Heart left ventricle (tissue), 16 donors: ENCODE results near the gene GAL3ST2. TPM values are rescaled to one million over a fixed set of nuclear protein-coding genes. Genes with fewer than 3 reads are reported as not detected.

Experiments
- ATAC-seq, 4 donors: fragments of 200-7000 bp; cut with Tn5 transposase; one replicate each; pipeline ENCODE4 v1.9.1; 2020 to 2022; ENCODE audit warnings: moderate library complexity in 4 of 4, mild to moderate bottlenecking in 3 of 4, moderate number of reproducible peaks in 1 of 4
- DNase-seq, 5 donors: peaks; one replicate each; pipeline ENCODE4 v3.0.0-alpha.2; 2020
- H3K27ac ChIP-seq, 12 donors: fragments of 200-600 bp; sonication (generic) in 4 of 12; one replicate each; pipeline versions ENCODE4 v1.5.0 to v1.8.0; 2016 to 2022; ENCODE audit warnings: mild to moderate bottlenecking in 2 of 12
- H3K27me3 ChIP-seq, 9 donors: fragments of 200-600 bp; sonication (generic) in 2 of 9; one replicate each; pipeline versions ENCODE4 v1.5.1 to v1.8.0; 2016 to 2022; ENCODE audit warnings: mild to moderate bottlenecking in 3 of 9
- H3K36me3 ChIP-seq, 9 donors: fragments of 200-600 bp; sonication (generic) in 2 of 9; one replicate each; pipeline versions ENCODE4 v1.5.0 to v1.8.0; 2018 to 2022; ENCODE audit warnings: mild to moderate bottlenecking in 2 of 9
- H3K4me1 ChIP-seq, 12 donors: fragments of 200-600 bp; sonication (generic) in 4 of 12; one replicate each; pipeline versions ENCODE4 v1.5.0 to v1.8.0; 2016 to 2022; ENCODE audit warnings: mild to moderate bottlenecking in 3 of 12
- H3K4me3 ChIP-seq, 12 donors: fragments of 200-600 bp; sonication (generic) in 4 of 12; one replicate each; pipeline versions ENCODE4 v1.5.0 to v1.8.0; 2017 to 2022; ENCODE audit warnings: mild to moderate bottlenecking in 9 of 12, moderate library complexity in 4 of 12
- H3K9me3 ChIP-seq, 12 donors: fragments of 200-600 bp; sonication (generic) in 4 of 12; one replicate each; pipeline versions ENCODE4 v1.5.0 to v1.8.0; 2016 to 2022; ENCODE audit warnings: mild to moderate bottlenecking in 1 of 12
- POLR2A ChIP-seq, 2 donors: fragments of 450-650 bp; IDR thresholded peaks; one replicate each; pipeline ENCODE4 v1.6.1; 2017; ENCODE audit warnings: antibody characterized with exemption in 2 of 2, mild to moderate bottlenecking in 2 of 2, moderate library complexity in 2 of 2
- WGBS, 4 donors: extraction: QIAGEN DNeasy Blood & Tissue Kit in 2 of 4; methylation state at CpG; one replicate each; pipeline versions ENCODE4 v1.1.5 to v1.1.7; 2013 to 2018; 5-methylcytosine and 5-hydroxymethylcytosine counted together
- intact Hi-C, 10 donors: fragments of 100-400 bp; cut with DNase I; formaldehyde crosslinking; loops; one replicate each; pipeline versions ENCODE4 v1.11.1 to v1.14.2; 2022
- polyA plus RNA-seq, 2 donors: library from polyadenylated mRNA; stranded (reverse); fragments of 200-250 nt; gene quantifications; one replicate each; pipeline ENCODE4 v1.2.3, GENCODE V29; 2013
- total RNA-seq, 9 donors: library from RNA; depleted of rRNA in 2 of 9; stranded (reverse); fragments of >200 nt in 2 of 9; fragmentation: NEBNext Ultra II Directional in 3 of 9; extraction: Animal tissue kit (Norgen Biotek cat#: 25700) in 3 of 9; gene quantifications; one replicate each; pipeline versions ENCODE4 v1.1.0 to v1.2.4, GENCODE V29; 2016 to 2023
- TF ChIP-seq, protein P1 (sequence below), 12 donors: fragments of 200-600 bp; sonication (generic) in 4 of 12; IDR thresholded peaks; one replicate each; pipeline versions ENCODE4 v1.5.0 to v1.8.0; 2018 to 2022; ENCODE audit warnings: antibody characterized with exemption in 12 of 12, mild to moderate bottlenecking in 5 of 12
- donor health status: ischemic (EF 13 %, LVEDD 7.1; RV severe dilation, severe dysfunction).
- donor health status: healthy with polysubstance abuse.
- donor health status: DM: no; HTN: yes; CAD: no.
- donor health status: DM: no; HTN: no; CAD: no.
- donor health status: ischemic (EF 25% LVEDD 6.9; RV normal size, moderate dysfunction).
- donor health status: ischemic (EF 25% LVEDD 5.7; RV mildly dilated, moderate dysfunction).
- donor health status: healthy.
- donor health status: DM: yes; HTN: yes; CAD: no.
- donor health status: ischemic (EF 35%, LVEDD 5.7; RV mildly dilated, moderate dysfunction).
- donor health status: nonischemic (EF 11% LVEDD 7.7; RV severe dilation, severe dysfunction).
- donor health status: DM: yes; HTN: yes; CAD: no.
- donor health status: PGD.
- donor health status: ischemic (EF 29% LVEDD 5.4; RV normal size, mild dysfunction).
- donor health status: nonischemic (EF 23%, LVEDD 6.1; RV moderate dilation, normal function).

GAL3ST2 gene
- total and polyA plus RNA-seq, 11 donors = 0.21 to 1.7 TPM; not detected in 9

DNA sequence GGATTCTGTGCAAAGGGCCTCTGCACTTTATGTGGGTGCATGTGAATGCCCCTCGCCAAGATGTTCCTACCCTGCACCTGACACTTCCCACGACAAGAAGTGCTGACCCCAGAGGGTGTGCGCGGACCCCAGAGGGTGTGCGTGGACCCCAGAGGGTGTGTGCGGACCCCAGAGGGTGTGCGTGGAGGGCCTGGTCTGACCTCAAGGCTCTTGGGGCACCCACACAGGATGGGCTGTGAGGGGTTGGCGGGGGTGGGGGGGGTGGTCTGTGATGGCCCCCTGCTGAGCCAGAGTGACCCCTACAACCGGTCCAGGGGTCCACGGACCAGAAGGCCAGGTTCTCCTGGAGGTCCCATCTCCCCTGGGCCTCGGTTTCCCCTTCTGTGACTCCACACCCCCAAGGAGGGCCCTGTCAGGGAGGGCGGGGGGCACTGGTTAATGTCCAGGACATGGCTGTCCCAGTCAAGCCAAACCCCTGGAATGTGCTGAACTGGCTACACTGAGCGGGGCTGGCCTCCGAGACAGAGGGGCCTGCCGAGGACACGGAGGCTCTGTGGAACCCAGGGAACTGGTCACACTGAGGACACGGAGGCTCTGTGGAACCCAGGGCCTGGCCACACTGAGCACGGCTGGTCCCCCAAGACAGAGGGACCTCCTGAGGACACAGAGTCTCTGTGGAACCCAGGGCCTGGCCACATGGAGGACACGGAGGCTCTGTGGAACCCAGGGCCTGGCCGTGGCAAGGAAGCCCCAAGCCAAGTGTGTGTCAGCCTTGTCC lies 35.5 kb downstream of the GAL3ST2 start:
- Histone ChIP-seq H3K36me3 (no peaks in the 10 kb centered on the region), H3K27me3 (no peaks in the 10 kb centered on the region), H3K9me3 (no peaks in the 10 kb centered on the region), H3K4me1 (peaks cover 0 to 32% (median 14%) of the 10 kb centered on the region in 12 donors), H3K27ac (peak overlapping the region in 1 of 12 donors; percentile 46), H3K4me3 (no peak overlapping the region)
- no peak for TF ChIP-seq POLR2A (IDR thresholded peaks at IDR 0.05)
- TF ChIP-seq, protein P1, sequence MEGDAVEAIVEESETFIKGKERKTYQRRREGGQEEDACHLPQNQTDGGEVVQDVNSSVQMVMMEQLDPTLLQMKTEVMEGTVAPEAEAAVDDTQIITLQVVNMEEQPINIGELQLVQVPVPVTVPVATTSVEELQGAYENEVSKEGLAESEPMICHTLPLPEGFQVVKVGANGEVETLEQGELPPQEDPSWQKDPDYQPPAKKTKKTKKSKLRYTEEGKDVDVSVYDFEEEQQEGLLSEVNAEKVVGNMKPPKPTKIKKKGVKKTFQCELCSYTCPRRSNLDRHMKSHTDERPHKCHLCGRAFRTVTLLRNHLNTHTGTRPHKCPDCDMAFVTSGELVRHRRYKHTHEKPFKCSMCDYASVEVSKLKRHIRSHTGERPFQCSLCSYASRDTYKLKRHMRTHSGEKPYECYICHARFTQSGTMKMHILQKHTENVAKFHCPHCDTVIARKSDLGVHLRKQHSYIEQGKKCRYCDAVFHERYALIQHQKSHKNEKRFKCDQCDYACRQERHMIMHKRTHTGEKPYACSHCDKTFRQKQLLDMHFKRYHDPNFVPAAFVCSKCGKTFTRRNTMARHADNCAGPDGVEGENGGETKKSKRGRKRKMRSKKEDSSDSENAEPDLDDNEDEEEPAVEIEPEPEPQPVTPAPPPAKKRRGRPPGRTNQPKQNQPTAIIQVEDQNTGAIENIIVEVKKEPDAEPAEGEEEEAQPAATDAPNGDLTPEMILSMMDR (IDR thresholded peaks at IDR 0.05) = no peak
- 79 to 98% (median 90%) methylated on average over 19 to 20 of the region's 20 CpGs for WGBS, 4 donors
- DNase-seq (peak in 2 of 5 donors; percentile 19 to 51), ATAC-seq (no peak)
- intact Hi-C loops = loop anchor here in 1 of 10 donors (5.0 kb wide), 1 partner anchor 45 kb away; the partner anchor contains the start of gene PDCD1

DNA sequence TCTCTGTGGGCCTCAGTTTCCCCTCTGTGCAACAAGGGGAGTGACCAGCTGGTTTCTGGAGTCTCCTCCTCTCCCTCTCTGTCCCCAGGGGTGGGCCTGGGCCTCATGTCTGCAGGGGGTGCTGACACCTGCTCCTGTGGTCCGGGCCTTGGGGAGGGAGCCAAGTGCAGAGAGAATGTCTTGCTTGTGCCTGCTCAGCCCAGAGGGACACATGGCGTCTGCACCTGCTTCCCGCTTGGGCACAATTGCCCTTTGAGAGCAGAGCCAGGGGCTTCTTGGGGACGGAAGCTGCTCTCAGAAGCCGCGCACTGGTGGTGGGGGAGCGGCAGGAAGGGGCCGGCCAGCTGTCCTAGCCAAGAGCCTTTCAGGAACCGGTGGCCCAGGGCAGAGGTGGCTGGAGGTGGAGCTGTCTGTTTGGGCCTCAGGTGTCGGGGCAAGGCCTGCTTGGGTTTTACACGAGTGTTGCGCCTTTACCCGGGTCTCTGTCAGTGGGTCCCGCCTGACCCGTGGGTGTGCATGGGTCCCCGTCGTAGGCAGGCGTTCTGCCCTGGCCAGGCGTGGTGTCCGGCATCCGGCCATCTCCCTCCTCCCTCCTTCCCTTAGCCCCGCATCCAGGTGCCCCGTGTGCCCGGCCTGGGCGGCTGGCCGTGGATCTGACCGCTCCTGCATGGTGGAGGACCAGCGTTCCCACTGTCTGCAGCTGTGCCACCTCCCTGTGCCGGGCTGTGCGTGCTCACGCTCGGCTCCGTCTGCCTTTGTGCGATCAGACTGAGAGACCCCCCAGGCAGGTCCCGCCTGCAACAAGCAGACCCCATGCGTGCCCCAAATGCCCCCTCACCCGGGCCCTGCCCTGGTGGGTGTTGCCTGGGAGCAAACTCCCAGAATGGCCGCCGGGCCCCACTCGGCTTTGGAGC lies 36.4 kb downstream of the GAL3ST2 start:
- Histone ChIP-seq H3K4me1 (peaks cover 0 to 32% (median 14%) of the 10 kb centered on the region in 12 donors), H3K4me3 (no peak overlapping the region), H3K36me3 (no peaks in the 10 kb centered on the region), H3K9me3 (no peaks in the 10 kb centered on the region), H3K27ac (peak overlapping the region in 1 of 12 donors; percentile 46), H3K27me3 (no peaks in the 10 kb centered on the region)
- intact Hi-C loops = loop anchor here in 1 of 10 donors (5.0 kb wide), 1 partner anchor 44 kb away; the partner anchor contains the start of gene PDCD1
- WGBS, 4 donors = 71 to 90% (median 84%) methylated on average over 22 to 40 of the region's 40 CpGs
- ATAC-seq = peak in 1 of 4 donors; percentile 24
- DNase-seq = peak in 2 of 5 donors; percentile 28 to 59
- TF ChIP-seq, protein P1 (IDR thresholded peaks at IDR 0.05) = no peak
- no peak for TF ChIP-seq POLR2A (IDR thresholded peaks at IDR 0.05)

DNA sequence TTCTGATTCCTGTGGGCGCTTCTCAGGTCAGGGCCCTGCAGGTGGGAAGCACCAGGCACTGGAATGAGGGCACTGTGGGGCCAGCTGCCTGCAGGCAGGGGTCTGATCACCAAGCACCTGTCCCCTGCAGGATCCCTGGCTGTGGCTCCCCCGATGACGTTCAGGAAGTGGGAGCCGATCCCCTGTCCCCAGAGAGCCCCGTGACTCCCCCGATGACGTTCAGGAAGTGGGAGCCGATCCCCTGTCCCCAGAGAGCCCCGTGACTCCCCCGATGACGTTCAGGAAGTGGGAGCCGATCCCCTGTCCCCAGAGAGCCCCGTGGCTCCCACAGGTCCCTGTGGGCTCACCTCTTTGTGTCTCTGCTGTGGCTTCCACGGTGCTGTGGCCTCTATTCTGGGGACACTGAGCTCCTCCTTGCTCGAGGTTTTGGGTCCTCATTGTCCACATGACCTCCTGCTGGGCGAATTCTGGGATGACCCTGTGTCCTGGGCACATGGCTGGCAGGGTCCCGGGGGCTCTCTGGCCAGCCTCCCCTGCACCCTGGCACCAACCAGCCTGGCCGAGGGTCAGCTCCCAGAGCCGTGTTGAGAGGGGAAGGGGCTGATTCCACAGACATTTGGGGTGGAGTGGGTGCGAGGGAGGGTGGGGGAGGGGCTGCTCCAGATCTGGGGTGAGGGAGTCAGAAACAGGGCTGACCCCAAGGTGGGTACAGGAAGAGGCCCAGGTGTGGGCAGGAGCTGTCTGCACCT lies 37.2 kb downstream of the GAL3ST2 start:
- WGBS, 4 donors = 49 to 68% (median 55%) methylated on average over 8 to 20 of the region's 20 CpGs
- ATAC-seq = peak in 3 of 4 donors; percentile 2 to 74 (median 17)
- peak in 2 of 5 donors; percentile 24 to 38 for DNase-seq
- no peaks in the 10 kb centered on the region for H3K27me3 ChIP-seq
- no peaks in the 10 kb centered on the region for H3K9me3 ChIP-seq
- no peak for TF ChIP-seq POLR2A (IDR thresholded peaks at IDR 0.05)
- TF ChIP-seq, protein P1 (IDR thresholded peaks at IDR 0.05) = no peak
- peak overlapping the region in 2 of 12 donors; percentile 14 to 63 for H3K27ac ChIP-seq
- intact Hi-C loops = loop anchor here in 1 of 10 donors (5.0 kb wide), 1 partner anchor 43 kb away; the partner anchor contains the start of gene PDCD1
- H3K4me1 ChIP-seq = peaks cover 0 to 27% (median 14%) of the 10 kb centered on the region in 12 donors
- H3K36me3 ChIP-seq = no peaks in the 10 kb centered on the region
- H3K4me3 ChIP-seq = no peak overlapping the region
